GM23338 (cell line): ENCODE measurements around the gene SLC5A11. TPM values are rescaled to one million over a fixed set of nuclear protein-coding genes. Genes with fewer than 3 reads are reported as not detected.

Source experiments
- ATAC-seq: fragments of 200-7000 bp; cut with Tn5 transposase; 3 replicates; pipeline ENCODE4 v1.9.1; 2020
- DNase-seq: peaks from one replicate; pipeline ENCODE4 v3.0.0-alpha.2; 2015; ENCODE audit warnings: low spot score
- H2AFZ ChIP-seq: fragments of 200-600 bp; sonication (generic); 2 replicates; pipeline ENCODE4 v1.8.0; 2016; ENCODE audit warnings: antibody characterized with exemption, mild to moderate bottlenecking, moderate library complexity
- H3F3A ChIP-seq: fragments of 200-600 bp; sonication (generic); replicated peaks from 2 replicates; pipeline ENCODE4 v1.8.0; 2017; ENCODE audit warnings: antibody characterized with exemption, mixed run types, low read depth
- H3K27ac ChIP-seq: fragments of 200-600 bp; sonication (generic); 2 replicates; pipeline ENCODE4 v1.6.1; 2016; ENCODE audit warnings: low read depth
- H3K27me3 ChIP-seq: fragments of 200-600 bp; sonication (generic); 2 replicates; pipeline ENCODE4 v1.8.0; 2016; ENCODE audit warnings: mild to moderate bottlenecking, mixed run types, moderate library complexity; ENCODE audit not compliant: insufficient read depth
- H3K36me3 ChIP-seq: fragments of 200-600 bp; sonication (generic); 2 replicates; pipeline ENCODE4 v1.8.0; 2016; ENCODE audit warnings: mild to moderate bottlenecking; ENCODE audit not compliant: insufficient read depth
- H3K4me1 ChIP-seq: fragments of 200-600 bp; sonication (generic); 2 replicates; pipeline ENCODE4 v1.8.0; 2016; ENCODE audit warnings: mild to moderate bottlenecking, moderate library complexity; ENCODE audit not compliant: insufficient read depth
- H3K4me2 ChIP-seq: fragments of 200-600 bp; sonication (generic); 2 replicates; pipeline ENCODE4 v1.7.1; 2017; ENCODE audit warnings: mixed run types
- H3K4me3 ChIP-seq: fragments of 200-600 bp; sonication (generic); 2 replicates; pipeline ENCODE4 v1.6.1; 2016; ENCODE audit warnings: mixed run types
- H3K79me2 ChIP-seq: fragments of 200-600 bp; sonication (generic); replicated peaks from 2 replicates; pipeline ENCODE4 v1.8.0; 2017; ENCODE audit warnings: mild to moderate bottlenecking; ENCODE audit not compliant: insufficient read depth
- H3K9me2 ChIP-seq: fragments of 200-600 bp; sonication (generic); 2 replicates; pipeline ENCODE4 v1.8.0; 2017; ENCODE audit not compliant: insufficient read depth
- H4K20me1 ChIP-seq: fragments of 200-600 bp; sonication (generic); replicated peaks from 2 replicates; pipeline ENCODE4 v1.8.0; 2017; ENCODE audit warnings: mild to moderate bottlenecking; ENCODE audit not compliant: insufficient read depth
- H3K27ac Mint-ChIP-seq: 2 replicates; pipeline ENCODE4 v1.8.0; 2020; ENCODE audit warnings: inconsistent platforms, mild to moderate bottlenecking, moderate library complexity, mixed read lengths
- H3K27me3 Mint-ChIP-seq: 3 replicates; pipeline ENCODE4 v1.8.0; 2022; ENCODE audit warnings: low read depth, mild to moderate bottlenecking, moderate library complexity, mixed read lengths, inconsistent platforms; ENCODE audit not compliant: insufficient read depth, poor library complexity
- H3K36me3 Mint-ChIP-seq: 3 replicates; pipeline ENCODE4 v1.8.0; 2021; ENCODE audit warnings: low read depth, mild to moderate bottlenecking, inconsistent platforms, moderate library complexity, mixed read lengths
- H3K4me1 Mint-ChIP-seq: 3 replicates; pipeline ENCODE4 v1.8.0; 2020; ENCODE audit warnings: mild to moderate bottlenecking, inconsistent platforms, mixed read lengths
- H3K4me3 Mint-ChIP-seq: 3 replicates; pipeline ENCODE4 v1.8.0; 2021; ENCODE audit warnings: moderate library complexity, mild to moderate bottlenecking, inconsistent platforms, mixed read lengths
- H3K9me3 Mint-ChIP-seq: 3 replicates; pipeline ENCODE4 v1.8.0; 2020; ENCODE audit warnings: moderate library complexity, mild to moderate bottlenecking, inconsistent platforms, mixed read lengths
- POLR2AphosphoS5 ChIP-seq: IDR thresholded peaks from 2 replicates; pipeline ENCODE4 v1.6.1; 2016; ENCODE audit warnings: antibody characterized with exemption, low read depth
- STAT1 ChIP-seq: IDR thresholded peaks from one replicate; pipeline ENCODE4 v1.6.1; 2016; ENCODE audit warnings: antibody characterized with exemption; ENCODE audit not compliant: unreplicated experiment
- polyA plus RNA-seq: library from polyadenylated mRNA; unstranded; fragments of >200 nt; fragmentation: Nextera tagmentation; extraction: Ambion mirVana; gene quantifications from 2 replicates; pipeline ENCODE4 v1.2.1, GENCODE V29; 2016
- total RNA-seq: library from RNA; depleted of rRNA; stranded (reverse); fragments of >200 nt; shearing (Covaris generic); gene quantifications from 2 replicates; pipeline ENCODE4 v1.2.3, GENCODE V29; 2014
- TF ChIP-seq, protein P1 (sequence below): IDR thresholded peaks from 2 replicates; pipeline ENCODE4 v1.6.1; 2016; ENCODE audit warnings: antibody characterized with exemption
- TF ChIP-seq, protein P2 (sequence below), 2 experiments: fragments of 200-600 bp in 1 of 2; sonication (generic) in 1 of 2; conservative IDR thresholded peaks; 2 replicates each; pipeline versions ENCODE4 v1.5.1 to v1.6.1; 2016 to 2017; ENCODE audit warnings: antibody characterized with exemption in 2 of 2, low read depth in 2 of 2, mild to moderate bottlenecking in 2 of 2, moderate library complexity in 1 of 2
- TF ChIP-seq, protein P3 (sequence below): fragments of 250-450 bp; sonication (Bioruptor Pico); IDR thresholded peaks from 2 replicates; pipeline ENCODE4 v1.5.0; 2020; ENCODE audit warnings: mild to moderate bottlenecking, moderate library complexity

Gene SLC5A11
- total and polyA plus RNA-seq, 2 experiments from 2014 or later = 0.07 TPM; not detected in 1

DNA sequence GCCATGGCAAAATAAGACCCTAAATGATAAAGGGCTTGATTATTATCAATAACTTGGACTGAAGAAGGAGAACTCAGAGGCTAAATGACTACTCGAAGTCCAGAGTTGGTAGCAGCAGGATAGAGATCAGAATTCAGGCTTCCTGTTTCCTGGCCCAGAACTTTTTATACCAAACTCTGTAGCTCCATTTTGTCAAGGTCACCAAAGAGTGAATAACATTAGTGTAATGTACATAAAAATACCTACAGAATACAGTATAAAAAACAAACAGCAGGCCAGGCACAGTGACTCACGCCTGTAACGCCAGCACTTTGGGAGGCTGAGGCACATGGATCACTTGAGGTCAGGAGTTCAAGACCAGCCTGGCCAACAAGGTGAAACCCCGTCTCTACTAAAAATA, 90.4 kb downstream of the SLC5A11 start:
- ATAC-seq = no peak
- Histone ChIP-seq H3K27ac (no peak overlapping the region), H4K20me1 (no peaks in the 10 kb centered on the region; the same call in none of the 2 replicates), H2AFZ (no peak overlapping the region), H3K4me1 (no peaks in the 10 kb centered on the region), H3K36me3 (no peaks in the 10 kb centered on the region), H3F3A (no peaks in the 10 kb centered on the region), H3K9me2 (no peaks in the 10 kb centered on the region), H3K79me2 (no peaks in the 10 kb centered on the region), H3K4me3 (no peak overlapping the region), H3K4me2 (no peak overlapping the region), H3K27me3 (no peaks in the 10 kb centered on the region)
- H3K4me1 Mint-ChIP-seq = no peaks in the 10 kb centered on the region
- no peak overlapping the region for H3K27ac Mint-ChIP-seq
- H3K4me3 Mint-ChIP-seq = no peak overlapping the region
- DNase-seq = no peak
- H3K9me3 Mint-ChIP-seq = no peaks in the 10 kb centered on the region
- H3K27me3 Mint-ChIP-seq = peaks cover 4% of the 10 kb centered on the region
- TF ChIP-seq, protein P1, sequence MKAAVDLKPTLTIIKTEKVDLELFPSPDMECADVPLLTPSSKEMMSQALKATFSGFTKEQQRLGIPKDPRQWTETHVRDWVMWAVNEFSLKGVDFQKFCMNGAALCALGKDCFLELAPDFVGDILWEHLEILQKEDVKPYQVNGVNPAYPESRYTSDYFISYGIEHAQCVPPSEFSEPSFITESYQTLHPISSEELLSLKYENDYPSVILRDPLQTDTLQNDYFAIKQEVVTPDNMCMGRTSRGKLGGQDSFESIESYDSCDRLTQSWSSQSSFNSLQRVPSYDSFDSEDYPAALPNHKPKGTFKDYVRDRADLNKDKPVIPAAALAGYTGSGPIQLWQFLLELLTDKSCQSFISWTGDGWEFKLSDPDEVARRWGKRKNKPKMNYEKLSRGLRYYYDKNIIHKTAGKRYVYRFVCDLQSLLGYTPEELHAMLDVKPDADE = no peak
- TF ChIP-seq, protein P2, sequence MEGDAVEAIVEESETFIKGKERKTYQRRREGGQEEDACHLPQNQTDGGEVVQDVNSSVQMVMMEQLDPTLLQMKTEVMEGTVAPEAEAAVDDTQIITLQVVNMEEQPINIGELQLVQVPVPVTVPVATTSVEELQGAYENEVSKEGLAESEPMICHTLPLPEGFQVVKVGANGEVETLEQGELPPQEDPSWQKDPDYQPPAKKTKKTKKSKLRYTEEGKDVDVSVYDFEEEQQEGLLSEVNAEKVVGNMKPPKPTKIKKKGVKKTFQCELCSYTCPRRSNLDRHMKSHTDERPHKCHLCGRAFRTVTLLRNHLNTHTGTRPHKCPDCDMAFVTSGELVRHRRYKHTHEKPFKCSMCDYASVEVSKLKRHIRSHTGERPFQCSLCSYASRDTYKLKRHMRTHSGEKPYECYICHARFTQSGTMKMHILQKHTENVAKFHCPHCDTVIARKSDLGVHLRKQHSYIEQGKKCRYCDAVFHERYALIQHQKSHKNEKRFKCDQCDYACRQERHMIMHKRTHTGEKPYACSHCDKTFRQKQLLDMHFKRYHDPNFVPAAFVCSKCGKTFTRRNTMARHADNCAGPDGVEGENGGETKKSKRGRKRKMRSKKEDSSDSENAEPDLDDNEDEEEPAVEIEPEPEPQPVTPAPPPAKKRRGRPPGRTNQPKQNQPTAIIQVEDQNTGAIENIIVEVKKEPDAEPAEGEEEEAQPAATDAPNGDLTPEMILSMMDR (conservative IDR thresholded peaks at IDR 0.05; ENCODE audit: low read depth in 2 of 2) = no peak
- no peak for TF ChIP-seq STAT1
- TF ChIP-seq, protein P3, sequence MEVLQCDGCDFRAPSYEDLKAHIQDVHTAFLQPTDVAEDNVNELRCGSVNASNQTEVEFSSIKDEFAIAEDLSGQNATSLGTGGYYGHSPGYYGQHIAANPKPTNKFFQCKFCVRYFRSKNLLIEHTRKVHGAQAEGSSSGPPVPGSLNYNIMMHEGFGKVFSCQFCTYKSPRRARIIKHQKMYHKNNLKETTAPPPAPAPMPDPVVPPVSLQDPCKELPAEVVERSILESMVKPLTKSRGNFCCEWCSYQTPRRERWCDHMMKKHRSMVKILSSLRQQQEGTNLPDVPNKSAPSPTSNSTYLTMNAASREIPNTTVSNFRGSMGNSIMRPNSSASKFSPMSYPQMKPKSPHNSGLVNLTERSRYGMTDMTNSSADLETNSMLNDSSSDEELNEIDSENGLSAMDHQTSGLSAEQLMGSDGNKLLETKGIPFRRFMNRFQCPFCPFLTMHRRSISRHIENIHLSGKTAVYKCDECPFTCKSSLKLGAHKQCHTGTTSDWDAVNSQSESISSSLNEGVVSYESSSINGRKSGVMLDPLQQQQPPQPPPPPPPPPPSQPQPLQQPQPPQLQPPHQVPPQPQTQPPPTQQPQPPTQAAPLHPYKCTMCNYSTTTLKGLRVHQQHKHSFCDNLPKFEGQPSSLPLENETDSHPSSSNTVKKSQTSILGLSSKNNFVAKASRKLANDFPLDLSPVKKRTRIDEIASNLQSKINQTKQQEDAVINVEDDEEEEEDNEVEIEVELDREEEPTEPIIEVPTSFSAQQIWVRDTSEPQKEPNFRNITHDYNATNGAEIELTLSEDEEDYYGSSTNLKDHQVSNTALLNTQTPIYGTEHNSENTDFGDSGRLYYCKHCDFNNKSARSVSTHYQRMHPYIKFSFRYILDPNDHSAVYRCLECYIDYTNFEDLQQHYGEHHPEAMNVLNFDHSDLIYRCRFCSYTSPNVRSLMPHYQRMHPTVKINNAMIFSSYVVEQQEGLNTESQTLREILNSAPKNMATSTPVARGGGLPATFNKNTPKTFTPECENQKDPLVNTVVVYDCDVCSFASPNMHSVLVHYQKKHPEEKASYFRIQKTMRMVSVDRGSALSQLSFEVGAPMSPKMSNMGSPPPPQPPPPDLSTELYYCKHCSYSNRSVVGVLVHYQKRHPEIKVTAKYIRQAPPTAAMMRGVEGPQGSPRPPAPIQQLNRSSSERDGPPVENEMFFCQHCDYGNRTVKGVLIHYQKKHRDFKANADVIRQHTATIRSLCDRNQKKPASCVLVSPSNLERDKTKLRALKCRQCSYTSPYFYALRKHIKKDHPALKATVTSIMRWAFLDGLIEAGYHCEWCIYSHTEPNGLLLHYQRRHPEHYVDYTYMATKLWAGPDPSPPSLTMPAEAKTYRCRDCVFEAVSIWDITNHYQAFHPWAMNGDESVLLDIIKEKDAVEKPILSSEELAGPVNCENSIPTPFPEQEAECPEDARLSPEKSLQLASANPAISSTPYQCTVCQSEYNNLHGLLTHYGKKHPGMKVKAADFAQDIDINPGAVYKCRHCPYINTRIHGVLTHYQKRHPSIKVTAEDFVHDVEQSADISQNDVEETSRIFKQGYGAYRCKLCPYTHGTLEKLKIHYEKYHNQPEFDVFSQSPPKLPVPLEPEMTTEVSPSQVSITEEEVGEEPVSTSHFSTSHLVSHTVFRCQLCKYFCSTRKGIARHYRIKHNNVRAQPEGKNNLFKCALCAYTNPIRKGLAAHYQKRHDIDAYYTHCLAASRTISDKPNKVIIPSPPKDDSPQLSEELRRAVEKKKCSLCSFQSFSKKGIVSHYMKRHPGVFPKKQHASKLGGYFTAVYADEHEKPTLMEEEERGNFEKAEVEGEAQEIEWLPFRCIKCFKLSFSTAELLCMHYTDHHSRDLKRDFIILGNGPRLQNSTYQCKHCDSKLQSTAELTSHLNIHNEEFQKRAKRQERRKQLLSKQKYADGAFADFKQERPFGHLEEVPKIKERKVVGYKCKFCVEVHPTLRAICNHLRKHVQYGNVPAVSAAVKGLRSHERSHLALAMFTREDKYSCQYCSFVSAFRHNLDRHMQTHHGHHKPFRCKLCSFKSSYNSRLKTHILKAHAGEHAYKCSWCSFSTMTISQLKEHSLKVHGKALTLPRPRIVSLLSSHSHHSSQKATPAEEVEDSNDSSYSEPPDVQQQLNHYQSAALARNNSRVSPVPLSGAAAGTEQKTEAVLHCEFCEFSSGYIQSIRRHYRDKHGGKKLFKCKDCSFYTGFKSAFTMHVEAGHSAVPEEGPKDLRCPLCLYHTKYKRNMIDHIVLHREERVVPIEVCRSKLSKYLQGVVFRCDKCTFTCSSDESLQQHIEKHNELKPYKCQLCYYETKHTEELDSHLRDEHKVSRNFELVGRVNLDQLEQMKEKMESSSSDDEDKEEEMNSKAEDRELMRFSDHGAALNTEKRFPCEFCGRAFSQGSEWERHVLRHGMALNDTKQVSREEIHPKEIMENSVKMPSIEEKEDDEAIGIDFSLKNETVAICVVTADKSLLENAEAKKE = no peak
- TF ChIP-seq POLR2AphosphoS5 = no peak
- H3K36me3 Mint-ChIP-seq = peaks cover 35% of the 10 kb centered on the region; the same call in 2 of the 3 replicates
